GM21576 (cell line): ENCODE results near the gene FOSB.
A peak's percentile ranks its signal among the peaks of the same experiment; 100 is the strongest.

ENCODE experiments used
- ATAC-seq: cut with Tn5 transposase; IDR thresholded peaks from one replicate; pipeline ENCODE4 v1.9.1; 2021; ENCODE audit warnings: mild to moderate bottlenecking, moderate library complexity; ENCODE audit not compliant: unreplicated experiment

The FOSB gene

DNA sequence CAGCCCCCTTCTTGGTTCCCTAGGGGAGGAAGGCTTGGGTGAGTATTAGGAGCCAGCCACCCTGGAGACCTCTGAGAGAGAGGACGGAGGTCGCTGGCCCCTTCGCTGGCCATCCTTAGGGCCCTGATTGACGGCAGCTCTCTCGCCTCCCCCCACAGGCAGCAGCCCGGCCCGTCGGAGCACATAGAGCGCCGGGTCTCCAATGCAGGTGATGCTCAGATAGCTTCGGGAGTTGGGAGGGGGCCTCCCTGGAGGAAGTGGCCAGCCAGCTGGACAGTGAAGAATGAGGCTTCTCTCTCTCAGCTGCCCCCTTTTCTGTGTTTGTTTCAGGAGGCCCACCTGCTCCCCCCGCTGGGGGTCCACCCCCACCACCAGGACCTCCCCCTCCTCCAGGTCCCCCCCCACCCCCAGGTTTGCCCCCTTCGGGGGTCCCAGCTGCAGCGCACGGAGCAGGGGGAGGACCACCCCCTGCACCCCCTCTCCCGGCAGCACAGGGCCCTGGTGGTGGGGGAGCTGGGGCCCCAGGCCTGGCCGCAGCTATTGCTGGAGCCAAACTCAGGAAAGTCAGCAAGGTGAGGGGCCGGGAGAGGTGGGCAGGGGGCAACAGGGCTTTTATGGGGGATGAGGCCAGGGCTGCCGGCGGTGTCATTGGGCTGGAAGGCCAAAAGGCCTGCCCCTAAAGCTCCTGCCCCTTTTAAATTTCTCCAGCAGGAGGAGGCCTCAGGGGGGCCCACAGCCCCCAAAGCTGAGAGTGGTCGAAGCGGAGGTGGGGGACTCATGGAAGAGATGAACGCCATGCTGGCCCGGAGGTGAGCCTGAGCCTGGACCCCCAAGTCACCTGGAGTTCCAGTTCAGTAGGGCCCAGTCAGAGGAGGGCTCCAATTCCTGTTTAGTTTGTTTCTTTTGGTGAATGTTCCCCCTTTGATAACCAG lies 54.5 kb downstream of the FOSB start:
- no peak for ATAC-seq

DNA sequence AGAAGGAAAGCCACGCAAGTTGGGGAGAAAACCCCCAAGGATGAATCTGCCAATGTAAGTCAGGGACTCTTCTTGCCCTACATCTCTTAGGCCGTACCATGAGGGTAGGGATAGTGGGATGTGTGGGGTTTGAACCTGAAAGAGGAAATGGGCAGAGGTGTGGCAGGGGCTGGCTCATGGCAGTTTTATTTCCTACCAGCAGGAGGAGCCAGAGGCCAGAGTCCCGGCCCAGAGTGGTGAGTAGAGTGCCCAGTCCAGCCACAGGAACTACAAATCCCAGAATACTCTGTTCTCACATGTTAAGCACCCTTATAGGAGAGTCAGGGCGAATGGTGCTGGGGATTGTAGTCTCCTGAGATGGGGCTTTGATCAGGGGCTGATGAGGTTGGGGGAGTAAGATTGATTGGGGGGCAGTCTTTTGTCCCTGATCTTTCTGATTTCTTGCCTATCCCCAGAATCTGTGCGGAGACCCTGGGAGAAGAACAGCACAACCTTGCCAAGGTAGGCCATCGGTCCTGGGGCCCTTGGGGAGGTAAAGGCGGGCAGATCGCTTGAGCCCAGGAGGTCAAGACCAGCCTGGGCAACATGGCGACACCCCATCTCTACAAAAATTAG lies 56.0 kb downstream of the FOSB start:
- ATAC-seq = peak; percentile 59

GRCh38 chr19:45524575-45525129 lies 56.9 kb downstream of the FOSB start:
- ATAC-seq = no peak
